GM19455 (cell line): ENCODE data around the gene COA8.

Experiments used
- ATAC-seq: cut with Tn5 transposase; IDR thresholded peaks from one replicate; pipeline ENCODE4 v1.9.1; 2021; ENCODE audit not compliant: unreplicated experiment

COA8 gene, protein sequence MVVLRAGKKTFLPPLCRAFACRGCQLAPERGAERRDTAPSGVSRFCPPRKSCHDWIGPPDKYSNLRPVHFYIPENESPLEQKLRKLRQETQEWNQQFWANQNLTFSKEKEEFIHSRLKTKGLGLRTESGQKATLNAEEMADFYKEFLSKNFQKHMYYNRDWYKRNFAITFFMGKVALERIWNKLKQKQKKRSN

DNA sequence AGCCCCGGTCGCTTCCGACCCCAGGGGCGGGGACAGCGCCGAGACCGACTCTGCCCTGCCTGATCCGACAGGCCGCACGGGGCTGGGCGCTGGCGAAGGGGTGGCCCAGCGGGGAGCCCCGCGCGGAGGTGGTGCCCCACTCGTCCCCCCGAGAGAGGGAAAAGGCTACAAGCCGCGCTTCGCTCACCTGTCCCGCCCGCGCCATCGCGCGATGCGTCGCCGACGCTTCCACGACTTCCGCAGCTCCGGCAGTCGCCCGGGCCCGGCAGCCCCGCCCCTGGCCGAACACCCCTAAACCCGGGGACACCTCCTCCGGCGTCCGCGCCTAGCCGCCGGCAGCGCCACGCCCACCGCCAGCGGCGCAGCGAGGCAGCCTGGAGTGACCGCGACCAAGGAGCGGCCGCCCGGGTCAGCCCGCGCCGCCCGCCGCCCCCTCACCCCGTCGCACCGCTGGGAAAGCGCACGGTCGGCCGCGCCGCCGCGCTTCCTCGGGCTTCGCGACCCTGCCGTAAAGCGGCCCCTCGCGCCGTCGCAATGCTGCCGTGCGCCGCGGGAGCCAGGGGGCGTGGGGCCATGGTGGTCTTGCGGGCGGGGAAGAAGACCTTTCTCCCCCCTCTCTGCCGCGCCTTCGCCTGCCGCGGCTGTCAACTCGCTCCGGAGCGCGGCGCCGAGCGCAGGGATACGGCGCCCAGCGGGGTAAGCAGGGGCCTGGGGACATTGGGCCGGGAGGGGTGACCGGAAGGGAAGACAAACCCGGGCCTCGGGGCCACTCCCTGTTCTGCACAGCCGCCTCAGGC is at the start of gene COA8, which contains the start of gene BAG5:
TSS of gene COA8 (plus strand) at position 532 of the 797 bp plus-strand sequence. CDS start at position 574, 42 bp downstream.
TSS of gene BAG5 (minus strand) at position 229 of the 797 bp plus-strand sequence. CDS start 1,493 bp downstream, outside the sequence.
- ATAC-seq, result peak; percentile 70

DNA sequence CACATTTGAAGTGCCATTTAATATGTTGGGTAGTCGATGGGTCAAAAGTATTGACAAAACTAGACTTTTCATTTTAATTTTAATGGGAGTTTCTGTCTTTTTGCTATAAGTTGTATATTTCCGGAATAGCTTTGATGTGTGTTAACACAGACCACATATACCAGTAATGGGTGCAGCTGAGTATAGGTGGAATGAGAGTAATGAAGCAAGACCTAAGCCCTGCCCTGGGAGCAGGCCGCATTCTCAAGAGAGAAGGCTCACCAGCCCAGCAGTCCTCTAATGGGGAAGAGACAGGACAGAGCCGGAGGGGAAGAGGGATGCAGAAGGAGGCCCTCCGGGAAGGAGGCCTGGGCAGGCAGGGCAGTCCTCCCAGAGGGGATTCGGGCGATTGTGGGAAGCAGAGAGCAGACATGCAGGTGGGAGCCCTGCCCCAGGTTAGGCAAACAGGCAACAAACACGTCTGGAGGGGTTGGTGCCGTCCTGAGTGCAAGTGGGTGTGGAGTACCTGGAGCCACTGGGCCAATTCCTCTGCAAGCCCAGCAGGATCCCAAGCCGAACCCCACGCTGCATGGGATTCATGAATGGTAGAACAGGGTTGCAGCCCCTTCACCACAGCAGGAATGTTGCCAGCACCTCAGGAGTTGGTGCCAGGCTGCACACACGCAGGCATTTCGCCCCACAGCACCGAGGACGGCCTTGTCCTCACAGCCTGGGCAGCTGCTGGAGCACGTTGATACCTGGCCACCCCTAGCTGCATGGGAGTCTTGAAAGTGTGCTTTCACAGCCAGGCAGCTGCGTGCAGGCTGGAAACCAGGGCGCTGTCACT is 48.0 kb upstream of the COA8 start:
- no peak for ATAC-seq

DNA sequence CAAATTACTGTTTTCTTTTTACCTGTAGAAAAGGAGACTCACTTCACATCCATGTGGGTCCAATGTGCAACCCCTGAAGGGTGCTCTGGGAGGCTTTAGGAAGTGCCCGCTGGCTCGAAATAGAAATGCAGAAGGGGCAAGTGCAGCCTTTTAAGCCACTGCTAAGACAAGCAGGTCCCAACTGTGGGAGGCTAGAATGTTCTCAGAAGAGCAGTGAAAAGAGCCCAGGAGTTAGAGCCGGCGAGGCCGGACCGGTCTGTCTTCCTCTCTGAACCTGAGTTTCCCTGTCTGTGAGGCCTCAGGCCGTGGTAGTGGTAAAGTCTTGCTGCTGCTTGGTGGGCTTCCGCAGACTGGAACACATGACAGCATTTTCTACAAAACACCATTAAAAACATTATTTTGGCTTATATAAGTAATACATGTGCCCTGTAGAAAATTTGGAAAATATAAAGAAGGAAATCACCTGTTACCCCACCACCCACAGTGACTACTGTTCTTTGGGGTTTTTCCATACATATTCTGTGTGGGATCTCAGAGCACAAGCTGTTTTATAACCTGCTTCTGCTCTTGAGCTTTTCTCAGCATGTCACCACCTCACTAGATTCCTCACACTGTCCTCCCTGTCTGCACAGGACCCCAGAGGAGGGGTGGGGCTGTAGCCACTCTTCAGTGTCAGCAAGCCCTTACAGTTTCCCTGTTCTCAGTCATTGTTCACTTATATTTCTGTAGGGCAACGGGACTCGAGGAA is 46.2 kb upstream of the COA8 start:
- no peak for ATAC-seq

DNA sequence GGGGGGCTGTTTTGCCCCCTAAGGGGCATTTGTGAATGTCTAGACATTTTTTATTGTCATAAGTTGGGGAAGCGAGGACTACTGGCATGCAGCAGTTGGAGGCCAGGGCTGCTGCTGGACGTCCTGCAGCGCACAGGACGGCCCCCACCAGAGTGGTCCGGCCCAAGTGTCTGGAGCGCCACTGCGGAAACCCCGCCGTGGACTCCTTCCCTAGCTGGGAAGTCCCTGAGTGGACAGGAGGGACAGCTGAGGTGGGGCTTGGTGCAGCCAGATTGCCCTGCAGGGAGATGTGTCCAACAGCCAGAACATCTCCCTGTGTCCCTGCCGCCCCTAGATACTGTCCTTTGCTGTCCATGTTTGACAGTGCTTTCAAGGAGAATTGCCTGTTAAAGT is 45.6 kb upstream of the COA8 start:
- ATAC-seq, result no peak

DNA sequence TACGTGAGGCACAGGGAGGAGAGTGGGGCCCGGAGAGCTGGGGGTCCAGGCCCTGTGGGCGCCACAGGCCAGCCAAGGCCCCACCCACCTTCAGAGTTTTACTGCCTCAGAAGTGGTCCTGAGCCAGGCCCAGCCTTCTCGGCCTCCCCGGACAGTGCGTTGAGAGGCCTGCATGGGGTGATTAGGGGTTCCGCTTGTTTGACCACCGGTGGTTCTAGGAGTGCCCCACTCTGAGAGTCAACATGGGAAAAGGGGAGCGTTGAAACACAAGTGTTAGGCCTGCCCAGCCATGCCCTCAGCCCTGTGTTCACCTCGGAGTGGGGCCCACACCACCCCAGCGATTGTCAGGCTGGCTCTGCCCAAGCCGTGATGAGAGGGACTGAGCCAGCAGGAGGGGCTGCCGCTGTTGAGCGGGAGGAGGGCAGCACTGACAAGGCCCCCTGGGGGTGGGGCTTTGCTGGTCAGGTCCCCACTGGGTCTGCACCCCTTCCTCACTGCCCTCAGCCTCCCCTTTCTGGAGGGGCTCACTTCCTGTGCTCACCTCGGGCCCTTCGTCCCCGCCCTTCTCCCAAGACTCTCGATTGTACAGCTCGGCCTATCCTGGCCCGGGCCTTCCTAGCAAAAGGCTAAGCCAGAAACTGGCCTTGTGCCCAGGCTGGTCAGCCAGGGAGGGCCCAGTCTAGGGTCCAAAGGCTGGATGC is 44.9 kb upstream of the COA8 start:
- ATAC-seq, result no peak

DNA sequence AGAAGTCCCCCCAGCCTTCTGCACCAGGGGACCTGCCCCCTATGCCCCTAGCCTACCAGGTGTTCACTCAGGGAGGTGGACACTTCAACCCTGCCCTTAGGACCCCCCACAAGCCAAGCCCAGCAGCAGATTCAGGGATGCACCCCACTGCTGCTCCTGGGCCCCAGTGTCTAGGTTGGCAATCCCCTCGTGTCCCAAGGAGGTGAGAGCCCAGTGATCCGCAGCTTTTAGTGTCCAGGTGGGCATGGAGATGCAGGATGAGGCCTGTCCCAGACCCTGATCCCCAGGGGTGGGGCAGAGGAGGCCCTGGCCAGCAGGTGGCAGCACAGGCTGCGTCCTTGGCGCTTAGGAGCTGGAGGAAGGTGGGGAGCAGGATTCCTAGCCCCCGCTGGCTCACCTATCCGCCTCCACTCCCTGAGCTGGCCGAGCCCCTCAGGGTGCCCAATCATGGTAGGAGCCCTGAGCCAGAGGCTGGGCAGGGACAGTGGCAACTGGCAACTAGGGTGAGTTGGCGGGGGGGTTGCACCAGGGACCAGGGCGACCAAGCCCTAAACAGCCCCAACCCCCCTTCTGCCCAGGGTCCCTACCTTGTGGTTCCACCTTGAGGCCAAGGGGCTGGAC is 44.2 kb upstream of the COA8 start:
- ATAC-seq, result no peak

DNA sequence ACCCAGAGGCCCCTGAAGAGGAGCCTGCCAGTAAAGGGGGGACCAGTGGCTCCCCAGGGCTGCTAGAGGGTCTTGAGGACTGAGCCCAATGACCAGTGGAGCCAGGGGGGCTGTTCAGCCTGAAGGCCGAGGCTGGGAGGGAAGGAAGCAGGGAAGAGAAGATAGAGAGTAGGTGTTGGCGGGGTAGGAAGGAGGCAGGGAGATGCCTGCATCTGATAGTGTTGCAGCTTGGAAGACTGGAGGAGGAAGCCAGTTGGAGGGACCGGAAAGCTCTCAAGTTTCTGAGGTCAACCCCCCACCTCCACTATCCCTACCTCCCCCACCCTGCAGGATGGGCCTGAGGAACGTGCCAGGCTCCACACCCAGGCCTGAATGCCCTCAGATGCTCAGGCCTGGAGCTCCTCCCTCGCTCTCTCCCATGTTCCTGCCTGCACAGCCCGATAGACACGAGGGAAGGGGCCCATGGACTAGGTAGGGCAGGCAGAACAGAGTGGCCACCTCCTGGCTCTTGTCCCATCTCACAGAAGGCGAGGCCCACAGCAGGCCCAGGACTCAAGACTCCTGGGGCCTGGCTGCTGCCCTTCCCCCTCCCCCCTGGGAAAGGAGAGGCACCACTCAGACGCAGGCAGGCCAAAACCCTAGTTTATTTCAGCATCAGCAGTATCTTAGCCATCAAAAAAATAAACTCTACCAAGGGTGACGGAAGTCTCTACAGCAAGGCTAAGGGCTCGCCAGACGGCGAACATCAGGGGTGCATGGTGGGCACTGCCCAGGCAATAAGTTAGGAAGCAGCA is 43.5 kb upstream of the COA8 start:
- ATAC-seq, result no peak

DNA sequence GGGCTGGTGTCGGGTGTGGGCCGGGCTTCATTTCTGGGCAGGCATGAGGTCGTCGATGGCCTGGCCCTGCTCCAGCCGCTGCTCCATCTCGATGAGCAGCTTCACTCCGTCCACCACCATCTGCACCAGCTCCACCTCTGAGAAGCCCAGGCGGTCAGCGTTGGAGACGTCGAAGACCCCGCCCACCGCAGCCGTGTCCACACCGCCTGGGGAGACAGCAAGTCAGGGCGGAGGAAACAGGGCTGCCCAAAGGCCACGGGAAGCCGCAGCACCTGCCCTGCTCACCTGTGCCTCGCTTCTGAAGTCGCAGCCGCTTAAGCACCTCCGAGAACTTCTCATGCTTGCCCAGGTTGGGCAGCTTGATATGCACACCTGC is 42.9 kb upstream of the COA8 start:
- no peak for ATAC-seq

DNA sequence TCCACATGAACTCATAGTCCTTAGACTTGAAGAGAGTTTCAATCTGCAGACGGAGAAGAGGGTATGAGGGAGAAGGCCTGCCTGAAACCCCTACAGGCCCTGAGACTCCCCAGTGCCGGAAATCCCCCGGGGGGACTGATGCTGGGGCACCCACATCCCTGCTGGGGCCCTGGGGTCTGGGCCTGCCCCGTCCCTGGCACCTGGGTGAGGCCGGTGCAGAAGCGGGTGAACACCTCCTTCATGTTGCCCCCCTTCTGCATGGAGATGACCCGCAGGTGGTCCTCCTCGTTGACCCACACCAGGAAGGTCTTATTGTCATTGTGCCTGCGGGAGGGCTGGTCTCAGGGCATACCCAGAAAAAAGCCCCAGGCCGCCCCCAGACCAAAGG is 42.5 kb upstream of the COA8 start:
- ATAC-seq, result no peak

DNA sequence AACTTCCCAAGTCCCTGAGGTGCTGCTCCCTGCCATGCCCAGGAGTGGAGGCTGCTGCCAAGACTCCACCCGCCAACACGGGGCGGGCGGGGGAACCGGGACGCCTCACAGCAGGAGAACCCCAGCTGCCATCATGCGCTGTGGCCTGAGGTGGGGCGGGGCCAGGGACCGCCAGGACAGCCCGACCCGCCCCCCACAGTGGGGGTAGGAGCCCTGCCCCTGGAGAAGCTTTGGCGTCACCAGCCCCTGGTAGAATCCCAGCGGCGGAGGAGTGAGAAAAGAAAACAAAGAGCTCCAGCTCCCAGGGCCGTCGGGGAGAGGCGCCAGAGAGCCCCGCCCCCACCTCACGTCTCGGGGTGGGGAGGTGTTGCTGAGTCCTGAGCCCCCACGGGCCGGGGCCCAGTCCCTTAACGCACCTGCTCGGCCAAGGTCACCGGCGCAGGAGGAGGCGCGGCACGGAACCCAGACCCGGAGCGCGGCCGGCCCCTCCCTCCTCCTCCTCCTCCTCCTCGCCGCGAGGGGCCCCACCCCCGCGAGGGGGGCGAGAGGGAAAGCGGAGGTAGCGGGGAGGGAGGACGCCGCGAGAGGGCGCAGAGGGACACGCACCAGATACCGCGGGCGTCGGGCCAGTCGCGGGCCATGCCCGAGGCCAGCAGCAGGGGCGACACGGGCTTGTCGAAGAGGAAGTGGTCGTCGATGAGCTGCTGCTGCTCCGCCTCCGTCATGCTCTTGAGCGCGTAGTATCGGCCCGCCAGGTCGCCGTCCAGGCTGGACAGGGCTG is 41.9 kb upstream of the COA8 start:
- no peak for ATAC-seq

DNA sequence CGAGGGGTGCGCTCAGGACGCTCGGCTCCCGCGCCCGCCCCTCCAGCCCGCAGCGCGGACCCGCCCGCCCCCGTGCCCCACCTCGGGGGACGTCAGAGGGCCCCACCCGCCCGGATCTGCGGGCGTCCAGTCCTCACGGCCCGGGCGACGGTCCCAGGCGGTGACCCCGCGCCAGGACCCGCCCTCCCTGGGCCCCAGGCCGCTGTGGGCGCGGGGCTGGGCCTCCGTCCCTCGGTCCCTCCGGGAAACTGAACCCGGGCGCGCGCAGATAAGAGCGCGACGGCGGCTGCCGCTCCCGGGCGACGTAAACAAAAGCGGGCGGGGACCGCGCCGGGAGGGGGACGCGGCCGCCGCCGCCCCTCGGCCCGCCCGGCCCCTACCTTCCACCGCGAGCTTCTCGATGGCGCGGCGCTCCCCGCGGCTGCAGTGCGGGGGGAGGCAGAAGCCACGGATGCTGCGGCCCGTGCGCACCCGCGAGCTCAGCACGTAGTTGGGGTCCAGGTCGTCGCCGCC is 41.3 kb upstream of the COA8 start:
- ATAC-seq, result no peak

DNA sequence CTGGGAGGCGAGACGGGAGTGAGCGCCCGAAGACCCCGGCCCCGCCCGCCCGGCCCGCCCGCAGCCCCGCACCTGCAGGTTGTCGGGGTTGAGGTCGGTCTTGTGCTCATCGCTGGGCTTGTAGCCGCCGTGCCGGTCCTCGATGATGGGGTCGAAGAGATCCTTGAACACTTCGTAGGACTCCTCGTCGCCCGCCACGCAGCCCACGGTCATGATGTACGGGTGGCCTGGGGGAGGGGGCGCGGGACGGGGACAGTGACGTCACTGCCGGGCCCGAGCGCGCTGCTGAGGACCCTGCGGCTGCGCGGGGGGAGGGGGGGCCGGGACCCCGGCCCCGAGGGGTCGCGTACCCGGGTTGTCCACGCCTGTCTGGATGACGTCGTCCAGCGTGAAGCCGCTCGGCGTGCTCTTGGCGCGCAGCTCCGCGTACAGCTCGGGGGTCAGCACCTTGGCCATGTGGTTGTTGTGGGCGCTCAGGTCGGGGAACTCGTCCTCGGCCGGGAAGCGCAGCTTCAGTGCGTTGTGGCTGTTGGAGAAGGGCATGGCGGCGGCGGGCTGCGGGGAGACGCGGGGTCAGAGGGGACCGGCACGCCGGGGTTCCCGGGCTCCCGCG is 40.7 kb upstream of the COA8 start:
- no peak for ATAC-seq

DNA sequence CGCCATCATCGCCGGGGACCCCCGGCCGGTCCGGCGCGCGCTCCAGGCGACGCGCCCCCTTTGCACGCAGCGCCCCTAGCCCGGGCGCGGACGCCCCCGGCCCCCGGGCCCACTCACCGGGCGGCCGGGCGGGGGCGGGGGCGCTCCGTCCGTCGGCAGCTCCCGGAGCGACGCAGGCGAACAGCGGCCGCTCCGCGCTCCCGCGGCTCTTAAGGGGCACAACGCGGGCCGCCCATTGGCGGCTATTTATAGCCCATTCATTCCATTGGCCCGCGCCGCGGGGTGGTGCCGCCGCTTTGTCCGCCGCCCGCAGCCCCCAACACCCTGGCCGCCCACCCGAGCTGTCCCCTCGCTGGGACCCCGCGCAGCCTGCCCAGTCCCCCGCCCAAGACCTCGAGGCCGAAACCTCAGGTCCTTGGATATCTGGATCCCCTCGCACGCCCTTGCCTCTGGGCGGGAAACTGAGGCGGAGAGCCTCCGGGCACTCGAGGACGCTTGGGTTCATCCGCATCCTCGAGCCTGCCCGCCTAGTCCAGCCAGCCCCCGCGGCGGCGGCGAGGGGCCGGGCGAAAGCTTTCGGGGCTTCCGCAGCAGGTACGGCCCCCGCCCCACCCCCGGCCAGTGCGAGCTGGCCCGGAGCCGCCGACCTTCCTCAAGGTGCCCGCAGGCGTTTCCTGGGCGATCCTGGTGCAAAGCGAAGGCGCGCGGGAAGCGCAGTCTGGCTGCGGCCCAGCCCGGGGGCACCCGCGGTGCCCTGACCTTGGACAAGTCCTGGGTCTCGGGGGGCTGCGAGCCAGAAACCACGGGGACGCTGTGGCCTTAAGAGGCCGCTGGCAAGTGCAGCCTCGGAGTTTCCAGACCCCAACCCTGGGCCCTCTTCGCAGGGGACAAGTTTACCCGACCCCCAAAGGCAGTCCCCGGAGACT is 39.8 kb upstream of the COA8 start, which contains the start of gene CKB:
TSS of gene CKB (minus strand) at position 182 of the 926 bp plus-strand sequence. CDS start 337 bp downstream, outside the sequence.
- no peak for ATAC-seq

DNA sequence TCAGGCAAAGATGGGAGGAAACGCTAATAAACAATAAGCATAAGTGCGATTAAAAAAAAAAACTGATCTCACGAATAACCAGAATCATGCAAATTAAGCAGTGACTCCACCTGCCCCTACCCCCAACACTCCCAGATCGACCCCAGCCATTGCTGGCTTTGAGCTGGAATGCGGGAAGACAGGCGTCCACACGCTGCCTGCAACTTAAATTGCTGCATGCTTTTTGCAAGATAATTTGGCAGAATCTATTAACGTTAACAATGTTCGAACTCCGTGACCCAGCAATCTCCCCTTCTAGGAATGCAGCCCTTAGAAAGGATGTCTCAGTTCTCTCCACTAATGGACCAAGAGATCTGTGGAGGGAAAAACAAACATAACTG is 39.2 kb upstream of the COA8 start:
- no peak for ATAC-seq

DNA sequence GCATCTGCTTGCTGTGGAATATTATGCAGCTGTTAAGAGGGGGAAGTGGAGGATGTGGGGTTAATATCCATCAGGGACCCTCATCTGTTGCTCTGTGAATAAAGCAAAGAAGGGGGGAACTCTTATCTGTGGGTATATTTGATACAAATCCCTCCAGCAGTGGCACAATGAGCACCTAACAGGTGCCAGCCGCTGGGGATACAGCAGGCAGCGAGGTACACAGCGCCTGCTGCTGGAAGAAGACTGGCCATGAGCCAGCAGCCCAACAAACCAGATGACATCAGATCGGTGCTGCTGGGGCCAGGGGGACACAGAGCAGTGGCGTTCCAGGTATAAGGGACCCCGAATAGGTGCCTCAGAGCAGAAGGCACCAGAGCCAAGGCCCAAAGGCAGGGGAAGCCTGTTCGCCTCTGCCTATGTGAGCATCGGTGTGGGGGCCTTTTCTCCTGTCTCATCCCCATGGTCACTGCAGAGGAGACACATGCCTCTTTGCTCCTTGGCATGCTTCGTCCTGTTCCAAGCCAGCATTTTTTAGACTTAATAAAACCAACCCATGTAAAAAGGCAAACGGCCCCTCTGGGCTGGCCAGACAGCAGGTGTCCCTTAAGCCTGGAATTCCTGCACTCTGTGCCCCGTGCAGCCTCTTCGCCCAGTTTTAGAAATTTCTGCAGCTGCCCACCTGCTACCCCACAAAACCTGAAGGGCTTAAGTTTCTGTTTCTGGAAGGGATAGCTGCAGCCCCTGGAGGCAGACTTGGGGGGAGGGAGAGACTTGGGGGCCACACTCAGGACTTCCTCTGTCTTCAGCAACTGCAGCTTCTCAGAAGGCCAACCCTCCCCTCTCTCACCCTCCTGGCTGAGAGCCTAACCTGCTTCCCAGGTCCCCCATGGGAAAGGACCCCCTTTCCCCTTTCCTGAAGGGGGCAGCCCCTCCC is 38.5 kb upstream of the COA8 start:
- ATAC-seq, result no peak
